ENCODE measurements around the gene FOXD1.
"Not testable (repeated sequence)": the region's sequence is repeated elsewhere in the genome, so short reads cannot be mapped to it uniquely, and the experiment has no call there.

FOXD1 gene

DNA sequence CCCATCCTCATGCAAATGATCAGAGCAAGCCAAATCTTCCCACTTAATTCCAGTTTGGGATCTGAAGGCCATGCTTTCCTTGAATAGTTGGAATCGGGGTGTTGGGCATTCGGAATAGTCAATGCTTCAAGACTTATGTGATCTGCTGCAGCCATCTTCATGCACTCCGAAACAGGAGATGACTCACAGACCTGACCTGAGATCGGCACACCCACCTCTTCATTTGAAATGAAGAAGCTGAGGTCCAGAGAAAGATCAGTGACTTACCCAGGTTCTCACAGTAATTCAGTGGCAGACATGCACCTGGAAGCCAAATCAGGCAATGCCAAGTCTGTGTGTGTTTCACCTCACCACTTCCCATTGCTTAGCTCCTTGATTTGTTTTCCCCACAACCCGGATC lies 33.0 kb downstream of the FOXD1 start:
- no peak for DNase-seq (ENCODE audit: low spot score)

DNA sequence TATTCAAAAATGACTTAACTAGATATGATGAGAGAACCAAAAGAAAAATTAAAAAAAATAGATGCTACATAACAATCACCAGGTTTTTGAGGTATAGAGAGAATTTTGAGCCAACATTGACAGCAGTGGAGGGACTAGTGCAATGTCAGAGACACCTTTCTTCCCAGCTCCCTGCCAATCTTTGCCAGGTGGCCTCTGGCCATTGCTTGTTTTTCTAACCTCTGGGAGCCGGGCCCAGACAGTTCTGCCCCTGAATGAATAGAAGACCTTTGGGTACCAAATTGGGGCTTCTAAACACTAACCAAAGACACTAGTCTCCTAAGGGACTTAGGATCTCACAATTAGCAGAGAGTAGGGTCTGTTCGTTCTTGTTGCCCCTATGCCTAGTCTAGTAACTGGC lies 33.4 kb downstream of the FOXD1 start:
- no peak for DNase-seq (ENCODE audit: low spot score)

DNA sequence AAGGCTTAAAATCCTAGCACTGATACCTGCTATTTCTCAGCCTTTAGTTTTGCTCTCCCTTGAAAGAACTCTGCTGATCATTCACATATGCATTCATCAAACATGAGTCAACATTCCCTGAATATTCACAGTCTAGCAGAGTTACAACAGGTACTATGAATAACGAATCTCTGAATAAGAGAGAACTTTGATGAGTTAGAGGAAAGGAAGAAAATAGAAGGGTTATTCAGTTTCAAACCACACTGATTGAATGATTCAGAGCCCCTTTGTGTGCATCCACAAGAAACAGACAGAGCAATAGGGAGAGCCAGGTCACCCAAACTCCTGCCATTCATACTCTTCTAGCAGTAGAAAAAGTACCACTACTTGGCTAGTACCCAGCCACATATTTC lies 36.0 kb downstream of the FOXD1 start:
- no peak for DNase-seq (ENCODE audit: low spot score)

- no peak for DNase-seq (ENCODE audit: low spot score)
Observed at GRCh38 chr5:73411936-73412596, 36.5 kb downstream of the FOXD1 start.

DNA sequence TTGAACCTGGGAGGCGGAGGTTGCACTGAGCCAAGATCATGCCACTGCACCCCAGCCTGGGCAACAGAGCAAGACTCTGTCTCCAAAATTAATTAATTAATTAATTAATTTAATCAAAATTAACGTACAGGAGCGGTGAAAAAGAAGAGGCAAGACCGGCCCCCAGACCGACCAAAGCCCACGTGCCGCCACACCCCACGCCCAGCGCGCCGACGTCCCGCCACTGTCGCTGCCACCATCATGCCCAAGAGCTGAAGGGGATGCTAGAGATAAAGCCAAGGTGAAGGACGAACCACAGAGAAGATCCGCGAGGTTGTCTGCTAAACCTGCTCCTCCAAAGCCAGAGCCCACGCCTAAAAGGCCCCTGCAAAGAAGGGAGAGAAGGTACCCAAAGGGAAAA lies 38.6 kb downstream of the FOXD1 start:
- DNase-seq (ENCODE audit: low spot score): not testable (repeated sequence)

- no peak for DNase-seq (ENCODE audit: low spot score)
Observed at GRCh38 chr5:73405691-73406090, 42.9 kb downstream of the FOXD1 start.

DNA sequence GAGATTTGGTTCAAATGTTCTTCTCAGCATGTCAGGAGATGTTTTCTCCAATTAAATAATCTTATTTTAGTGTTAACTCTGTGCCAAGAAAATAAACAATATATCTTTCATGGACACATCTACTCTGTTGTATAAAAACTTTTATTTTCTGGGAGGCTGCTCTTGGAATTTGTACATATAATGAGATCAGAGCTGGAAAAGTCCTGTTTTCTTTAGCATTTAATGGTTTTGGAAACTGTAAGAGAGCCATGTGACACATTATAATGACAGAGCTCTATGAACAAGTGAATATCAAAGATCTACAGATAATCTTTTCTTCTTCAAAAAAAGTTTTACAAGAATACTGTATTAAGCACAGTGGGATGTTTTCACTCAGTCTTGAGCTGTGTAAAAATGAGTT lies 48.8 kb downstream of the FOXD1 start:
- no peak for DNase-seq (ENCODE audit: low spot score)

All from kidney capillary endothelial cell (primary cell).